ELF-1 (cell line): Measurements from ENCODE around the gene LSM11.
"Not testable (repeated sequence)": the region's sequence is repeated elsewhere in the genome, so short reads cannot be mapped to it uniquely, and the experiment has no call there.

ENCODE experiments used
- DNase-seq: peaks from one replicate; pipeline ENCODE4 v3.0.0-alpha.2; 2016; ENCODE audit warnings: low read depth, low spot score

The LSM11 gene

DNA sequence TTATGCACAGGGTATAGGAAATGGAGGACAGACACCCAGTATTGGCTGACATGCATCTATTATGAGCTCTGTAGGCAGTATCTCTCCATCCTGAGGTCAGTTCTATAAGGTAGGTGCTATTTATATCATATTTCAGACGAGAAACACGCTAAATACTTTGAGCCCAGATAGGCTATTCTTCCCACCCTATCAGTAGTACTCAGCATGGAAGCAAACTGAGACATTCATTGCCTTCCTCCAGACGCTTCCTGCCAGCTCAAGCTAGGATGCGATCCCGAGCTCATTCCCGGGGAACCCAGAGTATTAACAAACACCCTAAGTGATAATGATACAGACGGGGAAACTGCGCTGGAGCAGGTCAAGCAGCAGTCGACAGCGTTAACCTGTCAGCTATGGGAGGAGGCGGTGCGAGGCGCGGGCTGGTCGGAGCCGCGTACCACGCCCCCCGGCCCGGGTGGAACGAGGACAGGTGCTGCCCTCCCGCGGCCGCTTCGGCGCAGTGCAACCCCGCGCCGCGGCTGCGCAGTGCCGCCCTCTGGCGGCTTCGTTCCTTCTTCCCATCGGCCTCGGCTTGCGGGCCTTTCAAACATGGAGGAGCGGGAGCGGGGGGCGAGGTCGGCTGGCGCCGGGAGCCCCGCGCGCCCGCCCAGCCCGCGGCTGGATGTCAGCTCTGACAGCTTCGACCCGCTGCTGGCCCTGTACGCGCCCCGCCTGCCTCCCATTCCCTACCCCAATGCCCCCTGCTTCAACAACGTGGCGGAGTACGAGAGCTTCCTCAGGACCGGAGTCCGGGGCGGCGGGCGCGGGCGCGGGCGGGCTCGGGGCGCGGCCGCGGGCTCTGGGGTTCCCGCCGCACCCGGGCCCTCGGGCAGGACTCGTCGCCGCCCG is at the start of gene LSM11:
Gene LSM11 (plus strand): TSS at position 550 of the 888 bp plus-strand sequence. CDS start 39 bp downstream, at position 589.
- peak; percentile 98 for DNase-seq

DNA sequence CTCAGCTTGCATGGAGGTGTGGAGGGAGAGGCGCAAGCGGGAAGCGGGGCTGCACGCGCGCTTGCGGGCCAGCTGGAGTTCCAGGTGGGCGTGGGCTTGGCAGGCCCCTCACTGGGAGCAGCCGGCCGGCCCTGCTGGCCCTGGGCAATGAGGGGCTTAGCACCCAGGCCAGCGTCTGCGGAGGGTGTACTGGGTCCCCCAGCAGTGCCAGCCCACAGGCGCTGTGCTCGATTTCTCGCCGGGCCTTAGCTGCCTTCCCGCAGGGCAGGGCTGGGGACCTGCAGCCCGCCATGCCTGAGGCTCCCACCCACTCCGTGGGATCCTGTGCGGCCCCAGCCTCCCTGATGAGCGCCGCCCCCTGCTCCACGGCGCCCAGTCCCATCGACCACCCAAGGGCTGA is 49.7 kb upstream of the LSM11 start:
- not testable (repeated sequence) for DNase-seq

DNA sequence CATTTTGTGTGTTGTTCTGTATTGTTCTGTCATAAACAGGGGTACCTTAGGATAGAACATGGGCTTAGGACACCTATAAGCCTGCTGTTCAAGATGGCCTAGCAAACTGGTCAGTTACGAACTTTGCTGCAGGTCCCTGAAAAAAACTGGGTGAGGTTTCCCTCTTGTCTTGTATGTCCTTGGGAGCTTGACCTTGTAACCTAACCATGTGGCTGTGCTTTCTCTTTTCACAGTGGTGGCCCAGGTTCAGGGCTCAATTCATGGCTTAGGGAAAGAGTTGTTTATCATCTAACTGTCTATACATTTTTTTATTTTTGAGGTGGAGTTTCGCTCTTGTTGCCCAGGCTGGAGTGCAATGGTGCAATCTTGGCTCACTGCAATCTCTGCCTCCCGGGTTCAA is 47.4 kb upstream of the LSM11 start:
- DNase-seq = not testable (repeated sequence)

DNA sequence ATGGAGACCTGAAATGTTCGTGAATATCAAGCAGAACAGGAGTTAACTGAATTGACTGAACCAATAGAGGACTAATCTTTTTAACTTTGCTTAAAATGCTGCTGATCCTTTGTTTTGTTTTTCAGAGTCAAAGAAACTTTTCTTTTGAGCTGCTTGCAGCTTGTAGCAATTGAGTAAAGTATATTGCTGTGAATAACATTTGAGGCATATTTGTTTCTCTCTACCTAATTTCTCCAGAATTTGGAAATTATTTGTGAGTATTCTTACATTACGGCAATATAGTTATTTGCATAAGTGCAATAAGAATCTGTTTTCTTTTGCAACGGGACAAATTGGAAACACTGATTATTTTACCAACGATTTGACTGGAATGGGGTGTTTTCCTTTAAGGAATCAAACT is 44.8 kb upstream of the LSM11 start:
- not testable (repeated sequence) for DNase-seq

DNA sequence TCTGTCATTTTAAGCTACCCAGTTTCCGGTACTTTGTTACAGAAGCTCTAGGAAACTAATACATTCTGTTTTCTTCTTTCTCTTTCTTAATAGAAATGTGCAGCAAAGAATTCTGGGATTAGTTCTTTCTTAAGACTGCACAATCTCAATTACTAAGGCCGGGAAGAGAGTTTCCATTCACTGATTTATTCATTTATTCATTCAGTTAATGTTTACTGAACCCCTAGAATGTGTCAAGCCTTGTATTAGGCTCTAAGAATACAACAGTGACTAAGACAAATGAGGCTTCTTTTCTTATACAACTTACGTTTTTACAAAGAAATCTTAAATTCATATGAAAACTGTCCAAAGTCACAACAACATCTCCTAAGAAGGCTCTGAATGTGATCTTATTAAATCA is 39.8 kb upstream of the LSM11 start:
- no peak for DNase-seq

DNA sequence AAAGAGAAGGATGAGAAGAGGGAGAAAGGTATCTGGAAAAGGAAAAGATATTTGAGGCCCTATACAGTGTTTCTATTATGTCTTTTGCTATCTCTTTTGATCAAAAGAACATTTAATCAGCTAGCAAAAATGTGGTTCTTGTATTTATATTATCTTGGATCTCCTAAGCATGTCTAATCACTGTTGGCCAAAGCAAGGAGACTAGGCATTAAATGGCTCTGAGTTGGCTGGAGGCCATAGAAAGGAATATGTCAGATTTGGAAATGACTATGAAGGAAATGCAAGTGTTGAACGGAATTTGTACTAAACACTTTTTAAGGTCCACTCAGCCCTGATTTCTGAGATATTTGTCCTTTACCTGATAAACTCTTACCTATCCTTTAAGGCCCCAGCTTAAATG is 34.6 kb upstream of the LSM11 start:
- DNase-seq = no peak

DNA sequence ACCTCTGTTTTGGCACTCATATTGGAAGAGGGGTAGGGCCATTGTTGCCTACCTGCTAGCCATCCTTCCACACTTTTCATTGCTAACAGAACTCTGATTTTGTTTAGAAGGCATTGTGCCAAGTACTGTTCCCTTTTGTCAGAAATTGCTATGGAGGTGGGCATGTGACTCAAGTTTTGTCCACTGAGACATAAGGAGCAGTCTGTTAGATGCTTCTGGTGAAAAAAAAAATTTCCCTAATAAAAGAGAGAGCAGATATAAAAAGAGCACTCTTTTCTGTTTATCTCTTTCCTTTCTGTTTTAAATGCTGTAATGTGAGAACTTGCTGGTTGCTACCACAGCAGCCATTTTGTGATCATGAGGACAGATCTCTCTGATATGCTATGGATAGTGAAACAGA is 34.2 kb upstream of the LSM11 start:
- DNase-seq = no peak

DNA sequence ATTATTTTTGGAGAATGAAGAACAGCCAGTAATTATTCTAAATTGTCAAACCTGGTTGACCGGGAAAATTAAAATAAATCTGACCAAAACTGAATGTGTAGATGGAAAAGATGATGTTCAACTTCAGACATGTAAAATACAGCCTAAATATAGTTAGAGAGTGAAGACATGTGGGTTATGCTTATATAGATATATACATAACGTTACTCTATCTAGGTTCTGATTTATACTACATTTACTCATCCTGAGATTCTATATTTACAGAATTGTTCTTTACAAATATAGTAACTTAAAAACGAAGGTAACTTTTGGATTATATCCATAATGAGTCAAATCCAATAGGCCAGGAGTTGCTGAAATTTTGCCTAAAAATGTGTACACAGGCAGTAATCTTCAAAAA is 33.1 kb upstream of the LSM11 start:
- no peak for DNase-seq

DNA sequence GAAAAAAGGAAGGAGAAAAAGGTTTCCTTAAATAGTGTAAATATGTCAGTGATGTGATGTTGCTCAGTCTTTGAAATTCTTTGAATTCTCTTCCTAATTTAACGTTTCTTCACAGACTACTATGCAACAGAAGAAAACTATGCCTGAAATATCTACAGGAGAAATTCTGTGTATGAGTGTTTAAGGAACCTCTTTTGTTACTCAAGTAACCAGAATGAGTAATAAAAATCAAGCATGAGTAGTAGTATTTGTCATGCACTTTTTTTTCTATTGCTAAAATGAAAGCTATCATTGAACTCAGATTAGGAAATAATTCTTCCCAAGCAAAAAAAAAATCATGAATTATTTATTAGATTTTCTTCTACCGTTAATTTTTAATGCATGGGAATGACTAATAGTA is 32.6 kb upstream of the LSM11 start:
- no peak for DNase-seq

DNA sequence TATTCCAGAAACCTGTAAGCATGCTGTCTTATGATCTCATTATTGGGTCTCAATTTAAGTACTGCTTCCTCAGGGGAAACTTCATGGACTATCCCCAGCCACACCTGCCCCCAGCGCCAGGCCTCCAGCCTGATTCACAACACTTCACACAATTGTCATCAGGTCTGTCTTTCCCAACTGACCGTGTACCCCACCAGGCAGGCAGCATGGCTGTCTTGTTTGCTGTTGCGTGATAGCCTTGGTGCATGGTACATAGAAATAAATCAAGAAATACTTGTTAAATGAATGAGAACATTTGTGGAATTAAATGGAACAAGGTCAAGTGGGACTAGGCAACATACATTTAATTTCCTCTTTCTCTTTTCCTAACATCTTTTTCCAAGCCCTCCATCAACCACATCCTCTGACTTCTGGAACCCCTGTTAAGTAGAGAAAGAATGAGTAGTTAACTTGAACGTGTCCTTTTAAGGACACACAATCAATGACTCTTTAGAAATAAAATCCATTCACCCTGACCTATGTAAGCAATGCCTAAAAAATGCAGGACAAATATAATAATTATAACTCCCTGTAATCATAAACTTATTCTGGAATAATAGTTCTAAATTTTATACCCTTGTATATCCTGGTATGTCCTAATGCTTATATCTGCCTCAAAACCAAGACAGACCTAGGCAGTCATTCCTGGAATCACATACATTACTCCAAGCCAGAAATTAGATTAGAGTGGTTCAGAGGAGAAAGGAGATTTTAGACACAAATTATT is 29.5 kb upstream of the LSM11 start:
- DNase-seq = no peak

DNA sequence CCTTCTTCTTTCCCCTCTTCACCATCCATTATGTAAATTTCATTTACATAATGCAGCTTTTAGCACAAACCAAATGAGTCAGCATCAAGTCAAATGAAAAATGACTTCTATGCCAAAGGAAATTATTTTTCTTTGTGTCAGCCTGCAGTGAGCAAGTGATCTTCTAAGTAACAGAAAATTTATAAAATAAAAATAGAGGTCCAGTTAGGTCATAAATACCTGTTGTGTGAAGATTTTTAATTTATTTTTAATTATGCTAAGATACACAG is 29.0 kb upstream of the LSM11 start:
- DNase-seq = no peak

DNA sequence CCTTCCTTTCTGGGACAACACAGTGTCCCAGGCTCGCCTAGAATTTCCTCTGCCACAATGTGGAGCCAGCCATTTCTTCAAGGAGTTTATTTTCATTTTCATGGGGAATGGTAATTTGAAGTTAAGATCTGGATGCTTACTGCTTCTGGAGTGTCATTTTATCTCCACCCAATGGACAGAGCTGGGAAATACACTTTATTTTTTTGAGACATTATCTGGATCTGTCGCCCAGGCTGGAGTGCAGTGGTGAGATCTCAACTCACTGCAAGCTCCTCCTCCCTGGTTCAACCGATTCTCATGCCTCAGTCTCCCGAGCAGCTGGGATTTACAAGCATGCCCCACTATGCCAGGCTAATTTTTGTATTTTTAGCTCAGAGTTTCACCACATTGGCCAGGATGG is 25.0 kb upstream of the LSM11 start:
- DNase-seq = peak; percentile 66

DNA sequence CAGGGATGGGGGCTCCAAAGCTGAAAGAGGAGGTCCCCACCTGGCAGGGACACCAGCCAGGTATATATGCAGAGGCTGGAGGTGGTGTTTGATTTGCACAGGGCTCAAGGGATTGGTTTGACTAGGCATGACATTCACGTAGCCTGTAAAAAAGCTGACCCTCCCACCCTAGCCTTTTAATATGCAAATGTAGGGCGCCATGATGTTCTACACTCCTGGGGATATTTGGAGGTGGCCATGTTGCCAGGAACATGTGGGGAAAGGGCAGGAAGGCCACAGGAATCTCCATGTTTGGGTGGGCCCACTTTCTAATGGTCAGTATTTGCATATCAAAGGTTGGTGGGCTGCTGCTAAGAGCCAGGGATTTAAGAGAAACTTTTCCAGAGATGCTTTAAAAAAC is 24.3 kb upstream of the LSM11 start:
- DNase-seq = peak; percentile 83

DNA sequence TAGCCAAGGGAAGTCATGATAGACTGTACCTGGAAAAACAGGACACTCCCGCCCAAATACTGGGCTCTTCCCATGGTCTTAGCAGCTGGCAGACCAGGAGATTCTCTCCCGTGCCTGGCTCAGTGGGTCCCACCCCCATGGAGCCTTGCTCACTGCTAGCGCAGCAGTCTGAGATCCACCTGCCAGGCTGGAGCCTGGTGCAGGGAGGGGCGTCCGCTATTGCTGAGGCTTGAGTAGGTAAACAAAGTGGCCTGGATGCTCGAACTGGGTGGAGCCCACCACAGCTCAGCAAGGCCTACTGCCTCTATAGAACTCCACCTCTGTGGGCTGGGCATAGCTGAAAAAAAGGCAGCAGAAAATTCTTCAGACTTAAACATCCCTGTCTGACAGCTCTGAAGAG is 22.4 kb upstream of the LSM11 start:
- no peak for DNase-seq

DNA sequence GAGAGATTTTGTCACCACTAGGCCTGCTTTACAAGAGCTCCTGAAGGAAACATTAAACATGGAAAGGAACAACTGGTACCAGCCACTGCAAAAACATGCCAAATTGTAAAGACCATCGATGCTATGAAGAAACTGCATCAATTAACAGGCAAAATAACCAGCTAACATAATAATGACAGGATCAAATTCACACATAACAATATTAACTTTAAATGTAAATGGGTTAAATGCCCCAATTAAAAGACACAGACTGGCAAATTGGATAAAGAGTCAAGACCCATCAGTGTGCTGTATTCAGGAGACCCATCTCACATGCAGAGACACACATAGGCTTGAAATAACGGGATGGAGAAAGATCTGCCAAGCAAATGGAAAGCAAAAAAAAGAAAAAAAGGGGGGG is 20.6 kb upstream of the LSM11 start:
- DNase-seq = not testable (repeated sequence)

DNA sequence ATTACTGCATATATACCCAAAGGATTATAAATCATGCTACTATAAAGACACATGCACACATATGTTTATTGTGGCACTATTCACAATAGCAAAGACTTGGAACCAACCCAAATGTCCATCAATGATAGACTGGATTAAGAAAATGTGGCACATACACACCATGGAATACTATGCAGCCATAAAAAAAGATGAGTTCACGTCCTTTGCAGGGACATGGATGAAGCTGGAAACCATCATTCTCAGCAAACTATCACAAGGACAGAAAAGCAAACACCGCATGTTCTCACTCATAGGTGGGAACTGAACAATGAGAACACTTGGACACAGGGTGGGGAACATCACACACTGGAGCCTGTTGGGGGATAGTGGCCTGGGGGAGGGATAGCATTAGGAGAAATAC is 16.9 kb upstream of the LSM11 start:
- not testable (repeated sequence) for DNase-seq

DNA sequence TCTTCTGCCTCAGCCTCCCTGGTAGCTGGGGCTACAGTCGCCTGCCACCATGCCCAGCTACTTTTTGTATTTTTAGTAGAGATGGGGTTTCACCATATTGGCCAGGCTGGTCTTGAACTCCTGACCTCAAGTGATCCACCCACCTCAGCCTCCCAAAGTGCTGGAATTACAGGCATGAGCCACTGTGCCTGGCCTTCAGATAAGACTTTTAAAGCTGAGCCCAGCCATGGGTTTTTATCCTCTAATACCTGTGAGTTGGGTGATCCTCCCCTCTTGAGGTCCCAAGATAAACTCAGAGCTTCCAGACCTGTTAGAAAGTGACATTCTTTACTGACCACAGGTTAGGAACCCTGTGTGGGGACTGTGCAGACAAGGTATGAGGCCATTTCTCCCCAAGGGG is 15.7 kb upstream of the LSM11 start:
- not testable (repeated sequence) for DNase-seq

DNA sequence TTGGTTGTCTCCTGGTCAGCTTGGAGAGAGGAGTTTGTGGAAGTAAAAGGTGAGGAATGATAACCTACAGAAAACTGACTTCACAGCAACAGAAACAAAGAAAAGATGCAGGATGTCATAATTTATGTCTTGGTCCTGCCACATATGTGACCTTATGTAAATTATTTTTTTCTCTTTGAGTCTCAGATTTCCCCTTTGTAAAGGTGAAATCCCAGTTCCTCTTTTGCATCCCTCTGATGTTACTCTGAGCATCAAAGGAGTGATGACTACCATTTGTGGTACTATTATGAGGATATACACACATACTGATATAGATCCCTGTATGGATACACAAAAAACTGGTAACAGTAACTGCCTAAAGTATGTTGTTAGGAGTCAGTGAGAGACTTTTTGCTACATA is 13.7 kb upstream of the LSM11 start:
- DNase-seq = no peak

DNA sequence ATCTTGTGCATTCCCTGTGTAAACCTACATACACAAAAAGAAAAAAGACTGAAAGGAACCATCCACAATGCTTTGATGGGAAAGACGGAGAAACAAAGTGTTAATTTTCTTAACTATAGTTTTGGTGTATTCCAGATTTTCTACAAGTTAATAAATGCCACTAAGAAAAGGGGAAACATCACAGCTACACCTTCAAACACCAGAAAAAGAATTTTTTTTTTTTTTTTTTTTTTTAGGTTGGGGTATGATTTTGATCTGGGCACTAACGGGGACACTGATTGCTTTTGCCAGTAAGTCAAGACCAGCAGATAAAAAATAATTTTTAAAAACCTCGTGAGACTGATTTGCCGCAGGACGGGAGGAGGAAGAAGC is 12.6 kb upstream of the LSM11 start:
- DNase-seq = no peak

DNA sequence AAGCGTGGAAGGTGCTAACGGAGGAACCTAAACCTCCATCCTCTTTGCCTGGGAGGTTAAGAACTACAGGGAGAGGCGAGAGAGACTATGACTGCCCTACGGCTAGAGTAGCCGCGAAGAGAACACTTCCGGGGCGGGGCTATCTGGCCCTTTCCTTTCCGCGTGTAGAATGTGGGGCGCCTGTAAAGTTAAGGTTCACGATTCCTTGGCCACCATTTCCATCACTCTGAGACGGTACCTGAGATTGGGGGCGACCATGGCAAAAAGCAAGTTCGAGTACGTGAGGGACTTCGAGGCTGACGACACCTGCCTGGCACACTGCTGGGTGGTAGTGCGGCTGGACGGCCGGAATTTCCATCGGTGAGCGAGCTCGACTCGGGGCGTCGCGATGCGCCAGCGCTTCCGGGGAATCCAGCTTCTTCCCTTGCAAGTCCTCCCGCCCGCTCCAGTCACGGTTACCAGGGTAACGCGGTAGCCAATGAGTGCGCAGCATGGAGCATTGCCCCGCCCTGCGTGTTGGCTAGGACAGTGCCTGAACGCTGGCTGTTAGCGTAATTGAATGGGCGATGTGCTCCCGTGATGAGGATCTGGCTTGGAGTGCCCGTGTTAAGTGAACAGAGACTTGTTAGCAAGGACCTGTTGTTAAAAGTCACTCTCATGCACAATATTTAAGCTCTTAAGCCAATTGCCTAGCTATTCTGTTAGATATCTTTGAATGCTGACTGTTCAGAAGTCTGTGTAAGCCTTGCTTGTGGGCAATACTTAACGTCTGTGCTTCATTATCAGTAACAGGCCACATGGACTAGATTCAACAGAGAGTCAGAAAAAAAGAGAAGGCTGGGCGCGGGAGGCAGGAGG is 12.0 kb upstream of the LSM11 start, which contains the start of gene THG1L:
Gene THG1L (plus strand): TSS at position 149 of the 858 bp plus-strand sequence. CDS start 21 bp downstream, at position 170.
- DNase-seq = peak; percentile 100

DNA sequence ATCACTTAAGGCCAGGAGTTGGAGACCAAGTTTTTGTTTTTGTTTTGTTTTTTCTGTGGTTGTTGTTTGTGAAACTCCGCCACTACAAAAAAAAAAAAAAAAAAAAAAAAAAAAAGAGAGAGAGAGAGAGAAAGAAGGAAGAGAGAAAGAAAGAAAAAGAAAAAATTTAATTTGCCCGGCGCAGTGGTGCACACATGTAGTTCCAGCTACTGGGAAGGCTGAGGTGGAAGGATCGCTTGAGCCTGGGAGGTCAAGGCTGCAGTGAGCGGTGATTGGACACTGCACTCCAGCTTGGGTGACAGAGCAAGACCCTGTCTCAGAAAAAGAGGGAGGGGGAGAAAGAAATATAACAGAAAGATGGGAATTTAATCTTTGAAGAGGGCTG is 11.4 kb upstream of the LSM11 start:
- no peak for DNase-seq

DNA sequence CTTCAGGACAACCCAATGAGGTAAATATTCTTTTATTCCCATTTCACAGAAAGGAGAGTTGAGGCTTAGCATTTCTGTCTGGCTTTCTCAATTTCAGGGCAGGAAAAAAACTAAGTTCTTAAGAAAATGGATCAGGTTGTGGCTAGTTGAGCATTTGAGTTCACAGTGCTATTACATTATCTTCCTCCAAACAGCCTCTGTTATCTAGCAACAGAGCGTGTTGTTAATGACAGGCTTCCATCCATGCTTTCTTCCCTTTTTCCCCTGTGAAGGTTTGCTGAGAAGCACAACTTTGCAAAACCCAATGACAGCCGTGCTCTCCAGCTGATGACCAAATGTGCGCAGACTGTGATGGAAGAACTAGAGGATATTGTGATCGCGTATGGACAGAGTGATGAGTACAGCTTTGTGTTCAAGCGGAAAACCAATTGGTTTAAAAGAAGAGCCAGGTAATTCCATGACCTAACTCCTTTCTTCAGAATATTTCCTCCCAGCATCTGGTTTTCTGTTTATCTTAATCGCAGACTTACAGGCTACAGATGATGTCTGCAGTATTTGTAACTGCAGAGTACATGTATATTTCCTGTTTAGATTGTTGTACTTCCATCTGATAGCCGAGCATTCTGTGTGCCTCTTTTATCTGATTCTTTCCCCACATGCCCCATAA is 10.8 kb upstream of the LSM11 start:
- no peak for DNase-seq
